Type B pancreatic cell (in vitro differentiated cells): ENCODE measurements around the gene IL1A. TPM values are rescaled to one million over a fixed set of nuclear protein-coding genes. Genes with fewer than 3 reads are reported as not detected.

ENCODE experiments used
- DNase-seq: peaks from one replicate; pipeline ENCODE4 v3.0.0; 2021; ENCODE audit warnings: mixed read lengths; ENCODE audit not compliant: unreplicated experiment; ENCODE audit errors: extremely low spot score
- H3K27ac Mint-ChIP-seq: 2 replicates; pipeline ENCODE4 v1.8.0; 2021; ENCODE audit warnings: mild to moderate bottlenecking, mixed read lengths
- H3K27me3 Mint-ChIP-seq: 2 replicates; pipeline ENCODE4 v1.8.0; 2021; ENCODE audit warnings: mixed read lengths
- H3K36me3 Mint-ChIP-seq: 2 replicates; pipeline ENCODE4 v1.8.0; 2021; ENCODE audit warnings: mixed read lengths
- H3K4me1 Mint-ChIP-seq: one replicate; pipeline ENCODE4 v1.8.0; 2021; ENCODE audit warnings: mixed read lengths; ENCODE audit not compliant: unreplicated experiment
- H3K4me3 Mint-ChIP-seq: 2 replicates; pipeline ENCODE4 v1.8.0; 2021; ENCODE audit warnings: mild to moderate bottlenecking, mixed read lengths
- H3K9me3 Mint-ChIP-seq: 2 replicates; pipeline ENCODE4 v1.8.0; 2021; ENCODE audit warnings: mixed read lengths
- CTCF ChIP-seq: fragments of 200-600 bp; sonication (generic); conservative IDR thresholded peaks from 2 replicates; pipeline ENCODE4 v1.5.0; 2021; ENCODE audit warnings: antibody characterized with exemption, mild to moderate bottlenecking
- total RNA-seq: library from RNA; stranded (reverse); gene quantifications from 2 replicates; pipeline ENCODE4 v1.2.1, GENCODE V29; 2021; ENCODE audit warnings: low replicate concordance

IL1A gene
- total RNA-seq, 1 donor from 2014 or later, result 0.60 TPM

- H3K4me1 Mint-ChIP-seq, result peaks cover 15% of the 10 kb centered on the region
- TF ChIP-seq CTCF, result no peak
- peaks cover 20% of the 10 kb centered on the region for H3K27me3 Mint-ChIP-seq
- no peak overlapping the region for H3K27ac Mint-ChIP-seq
- no peak for DNase-seq
- no peak overlapping the region for H3K4me3 Mint-ChIP-seq
- no peaks in the 10 kb centered on the region for H3K9me3 Mint-ChIP-seq
- H3K36me3 Mint-ChIP-seq, result peaks cover 4% of the 10 kb centered on the region
Observed at GRCh38 chr2:112820343-112820742, 36.0 kb upstream of the IL1A start.

GRCh38 chr2:112819081-112819480, 34.8 kb upstream of the IL1A start:
- H3K9me3 Mint-ChIP-seq, result no peaks in the 10 kb centered on the region
- TF ChIP-seq CTCF, result no peak

GRCh38 chr2:112818094-112818902, 34.0 kb upstream of the IL1A start:
- peak overlapping the region; percentile 41 for H3K27ac Mint-ChIP-seq
- peaks cover 3% of the 10 kb centered on the region for H3K9me3 Mint-ChIP-seq
- no peak for TF ChIP-seq CTCF
- H3K36me3 Mint-ChIP-seq, result peaks cover 3% of the 10 kb centered on the region
- no peak for DNase-seq
- peaks cover 16% of the 10 kb centered on the region for H3K4me1 Mint-ChIP-seq
- no peak overlapping the region for H3K4me3 Mint-ChIP-seq
- H3K27me3 Mint-ChIP-seq, result peaks cover 16% of the 10 kb centered on the region

More at GRCh38 chr2:112819081-112819480, 34.8 kb upstream of the IL1A start:
- Mint-ChIP-seq H3K27ac (peak overlapping the region; percentile 19), H3K27me3 (peaks cover 20% of the 10 kb centered on the region), H3K4me3 (no peak overlapping the region), H3K4me1 (peaks cover 13% of the 10 kb centered on the region), H3K36me3 (peaks cover 4% of the 10 kb centered on the region)
- no peak for DNase-seq

GRCh38 chr2:112817082-112817689, 32.9 kb upstream of the IL1A start:
- no peak for DNase-seq
- no peak overlapping the region for H3K27ac Mint-ChIP-seq
- no peaks in the 10 kb centered on the region for H3K36me3 Mint-ChIP-seq
- H3K9me3 Mint-ChIP-seq, result peaks cover 4% of the 10 kb centered on the region
- H3K4me1 Mint-ChIP-seq, result peaks cover 27% of the 10 kb centered on the region
- no peak for TF ChIP-seq CTCF
- peaks cover 9% of the 10 kb centered on the region for H3K27me3 Mint-ChIP-seq
- H3K4me3 Mint-ChIP-seq, result no peak overlapping the region

GRCh38 chr2:112814278-112814677, 30.0 kb upstream of the IL1A start:
- Mint-ChIP-seq H3K4me3 (peak overlapping the region; percentile 16), H3K4me1 (peaks cover 43% of the 10 kb centered on the region), H3K9me3 (peaks cover 4% of the 10 kb centered on the region), H3K27ac (peak overlapping the region; percentile 64), H3K27me3 (no peaks in the 10 kb centered on the region), H3K36me3 (no peaks in the 10 kb centered on the region)
- TF ChIP-seq CTCF, result peak; percentile 24
- no peak for DNase-seq
